GM21528 (cell line): ENCODE data around the gene PPY.
"Not testable (repeated sequence)": the region's sequence is repeated elsewhere in the genome, so short reads cannot be mapped to it uniquely, and the experiment has no call there.

ENCODE experiments used
- ATAC-seq: cut with Tn5 transposase; IDR thresholded peaks from one replicate; pipeline ENCODE4 v1.9.1; 2021; ENCODE audit warnings: mild to moderate bottlenecking, moderate library complexity; ENCODE audit not compliant: unreplicated experiment, low FRiP score

The PPY gene

DNA sequence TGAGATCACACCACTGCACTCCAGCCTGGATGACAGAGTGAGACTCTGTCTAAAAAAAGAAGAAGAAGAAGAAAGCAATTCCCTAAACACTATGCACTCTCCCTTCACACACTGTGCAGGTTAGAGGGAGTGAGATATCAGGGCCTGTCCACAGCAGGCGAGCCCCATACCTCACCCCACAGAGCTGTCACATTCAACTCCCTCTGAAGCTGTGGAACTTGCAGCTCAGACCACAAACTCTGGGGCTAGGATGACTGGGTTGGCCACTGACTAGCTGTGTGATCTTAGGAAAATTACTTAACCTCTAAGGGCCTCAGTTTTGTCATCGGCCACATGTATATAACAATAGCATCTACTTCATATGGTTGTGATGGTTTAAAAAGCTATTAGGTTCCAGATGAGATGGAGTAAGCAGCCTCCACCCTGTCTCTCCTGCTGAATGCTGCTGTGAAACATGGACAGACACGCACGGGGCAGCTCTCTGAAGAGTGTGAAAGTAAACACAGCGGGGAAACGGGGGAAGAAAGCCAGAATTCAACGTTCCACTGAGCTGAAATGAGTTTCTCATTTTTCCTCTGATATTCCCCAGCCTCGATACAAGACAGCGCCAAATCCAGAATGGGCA lies 25.1 kb upstream of the PPY start:
- ATAC-seq, result no peak

DNA sequence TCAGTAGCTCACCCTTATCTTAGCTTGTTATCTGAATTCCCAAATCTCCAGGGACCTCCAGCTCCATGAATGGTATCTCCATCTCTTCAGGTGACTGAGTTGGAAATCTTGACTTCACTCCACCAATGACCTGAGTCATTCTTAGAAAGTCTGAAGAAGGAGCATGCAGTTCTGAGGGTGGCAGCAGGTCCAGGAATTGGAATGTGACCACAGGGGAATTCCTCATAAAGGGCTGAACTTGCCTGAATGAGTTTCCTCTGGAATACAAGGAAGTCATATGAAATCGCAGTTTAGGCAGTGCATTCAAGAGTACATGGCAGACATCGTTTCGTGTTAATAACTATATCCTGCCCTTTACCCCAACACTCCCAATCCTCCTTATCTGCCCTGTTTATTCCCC lies 24.0 kb upstream of the PPY start:
- no peak for ATAC-seq

GRCh38 chr17:43962479-43962878 lies 20.2 kb upstream of the PPY start:
- ATAC-seq, result no peak

DNA sequence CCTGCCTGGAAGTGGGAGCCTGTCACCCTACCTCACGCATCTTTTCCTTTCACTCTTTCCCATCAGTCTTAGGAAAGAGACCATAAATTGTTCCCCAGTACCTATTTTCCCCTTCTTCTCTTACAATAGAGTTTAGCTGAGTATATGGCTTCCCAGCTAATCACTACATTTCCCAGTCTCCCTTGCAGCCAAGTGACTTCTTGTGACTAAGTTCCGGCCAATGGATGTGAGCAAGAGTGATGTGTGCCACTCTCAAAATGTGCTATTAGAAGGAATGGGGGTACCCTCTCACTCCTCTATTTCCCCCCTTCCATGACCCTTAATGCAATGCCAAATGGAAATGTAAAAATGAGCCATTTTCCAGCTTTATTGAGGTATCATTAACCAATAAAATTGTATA lies 19.7 kb upstream of the PPY start:
- ATAC-seq, result no peak

- not testable (repeated sequence) for ATAC-seq
Observed at GRCh38 chr17:43961292-43961691, 19.0 kb upstream of the PPY start.

GRCh38 chr17:43958748-43959352 lies 16.6 kb upstream of the PPY start:
- no peak for ATAC-seq

GRCh38 chr17:43956222-43956621 lies 13.9 kb upstream of the PPY start:
- no peak for ATAC-seq

GRCh38 chr17:43953746-43954145 lies 11.5 kb upstream of the PPY start, which contains the start of gene PYY:
Gene PYY (minus strand): TSS chr17:43953940. CDS start chr17:43953483, 457 bp downstream.
- ATAC-seq, result no peak

DNA sequence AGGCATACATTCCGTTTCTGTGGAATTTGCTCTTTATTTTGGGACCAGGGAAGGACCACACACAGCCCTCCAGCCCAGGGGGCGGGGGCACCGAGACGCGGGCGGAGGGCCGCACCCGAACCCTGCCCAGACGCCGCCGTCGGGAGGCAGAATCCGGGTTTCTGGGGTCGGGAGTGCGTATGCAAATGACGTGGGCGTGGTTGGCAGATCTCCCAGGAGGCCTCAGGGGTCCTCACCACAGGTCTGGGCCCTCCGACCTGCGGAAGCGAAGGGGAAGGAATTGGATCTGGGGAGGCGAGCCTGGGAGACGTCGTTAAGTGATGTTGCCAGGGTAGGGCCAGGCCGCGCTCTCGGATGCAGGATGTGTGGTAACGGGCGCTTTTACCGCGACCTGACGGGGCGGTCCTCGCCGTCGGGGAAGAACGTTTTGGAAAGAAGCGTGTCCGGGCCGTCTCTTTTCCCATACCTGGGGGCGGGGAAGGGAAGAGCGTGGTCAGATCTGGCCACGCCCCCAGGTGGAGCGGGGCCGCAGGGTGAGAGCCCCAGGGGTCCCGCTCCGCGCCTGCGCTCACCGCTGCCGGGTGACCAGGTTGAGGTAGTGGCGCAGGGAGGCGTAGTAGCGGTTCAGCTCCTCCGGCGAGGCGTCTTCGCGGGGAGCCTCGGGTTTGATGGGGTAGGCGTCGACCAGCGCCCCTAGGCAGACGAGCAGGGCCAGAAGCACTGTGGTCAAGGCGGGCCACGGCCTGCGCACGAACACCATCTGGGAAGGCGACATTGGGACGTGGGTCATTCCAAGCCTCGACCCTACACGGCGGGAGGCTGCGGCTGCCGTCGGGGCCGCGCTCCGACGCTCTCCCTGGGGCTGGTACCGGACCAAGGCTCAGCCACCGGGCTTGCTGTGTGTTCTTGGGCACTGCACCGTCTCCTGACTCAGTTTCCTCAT lies 10.7 kb upstream of the PPY start:
- no peak for ATAC-seq

DNA sequence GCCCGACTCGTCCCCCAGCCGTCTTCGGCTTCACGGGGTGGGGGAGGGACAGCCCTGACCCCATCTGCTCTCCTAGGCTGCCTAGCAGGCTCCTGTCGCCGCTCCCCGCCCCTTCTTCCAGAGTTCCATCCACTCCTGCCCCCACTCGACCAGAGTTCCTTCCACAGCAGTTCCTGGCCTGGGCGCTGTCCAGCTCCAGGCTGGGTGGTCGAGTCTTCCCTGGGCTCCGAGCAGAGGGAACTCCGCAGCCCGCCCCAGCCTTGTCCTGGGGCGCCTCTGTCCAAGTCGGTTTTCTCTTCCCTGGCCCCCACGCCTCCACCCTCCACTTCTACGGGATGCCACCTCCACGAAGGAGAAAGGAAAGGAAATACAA lies 10.1 kb upstream of the PPY start:
- no peak for ATAC-seq

DNA sequence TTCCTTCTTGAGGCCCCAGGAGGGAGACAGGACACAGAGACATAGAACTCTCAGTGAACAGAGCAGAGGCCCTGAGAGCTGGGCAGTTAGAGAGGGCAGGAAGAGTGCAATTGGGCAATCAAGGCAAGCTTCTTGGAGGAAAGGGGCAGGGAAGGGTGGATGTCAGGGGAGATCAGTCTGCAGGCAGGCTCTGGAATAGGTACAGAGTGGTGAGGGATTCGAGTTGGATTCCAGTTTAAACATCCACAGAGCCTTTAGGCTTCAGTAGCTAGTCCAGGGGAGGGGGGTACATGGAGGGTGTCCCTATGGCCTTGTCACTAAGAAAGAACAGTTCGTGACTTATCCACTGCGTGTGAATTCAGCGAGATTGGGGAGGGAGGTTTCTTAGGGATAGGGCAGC lies 9.5 kb upstream of the PPY start:
- no peak for ATAC-seq

GRCh38 chr17:43950554-43950953 lies 8.3 kb upstream of the PPY start:
- no peak for ATAC-seq

DNA sequence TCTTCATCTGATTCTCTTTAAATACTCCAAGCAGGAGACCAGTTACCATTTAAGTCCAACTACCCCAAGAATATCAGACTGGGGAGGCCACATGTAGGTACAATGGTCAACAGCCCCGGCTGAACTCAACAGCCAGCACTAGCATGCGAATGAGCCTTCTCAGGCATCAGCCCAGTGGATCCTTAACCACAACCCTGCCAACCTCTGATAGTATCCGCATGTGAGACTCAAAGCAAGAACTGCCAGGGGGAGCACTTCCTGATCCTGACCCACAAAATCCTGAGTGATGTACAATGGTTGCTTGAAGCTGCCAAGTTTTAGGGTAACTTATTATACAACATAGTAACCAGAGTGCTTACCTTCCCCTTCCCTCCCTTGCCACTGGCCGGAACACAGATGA lies 7.5 kb upstream of the PPY start:
- ATAC-seq, result no peak

- no peak for ATAC-seq
Observed at GRCh38 chr17:43946781-43947180, 4.5 kb upstream of the PPY start.

GRCh38 chr17:43945074-43945829 lies 3.0 kb upstream of the PPY start:
- ATAC-seq, result no peak

DNA sequence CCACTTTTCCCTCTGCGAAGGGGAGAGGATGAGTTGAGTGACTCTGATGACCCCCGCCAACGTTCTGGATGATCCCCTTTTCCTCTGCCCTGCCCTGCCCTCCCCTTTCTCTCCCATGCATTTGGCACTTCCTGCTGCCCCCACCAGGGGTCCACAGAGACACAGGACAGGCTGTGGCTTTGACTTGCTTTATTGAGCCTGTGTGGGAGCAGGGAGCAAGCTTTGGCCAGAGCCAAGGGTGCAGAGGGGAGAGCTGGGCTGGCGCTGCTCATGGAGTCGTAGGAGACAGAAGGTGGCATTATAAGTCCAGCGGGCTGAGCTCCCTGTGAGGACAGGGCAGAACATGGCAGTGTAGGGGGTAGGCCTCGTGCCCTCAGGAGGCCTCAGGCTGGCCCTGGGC lies 1.6 kb downstream of the PPY start:
- ATAC-seq, result no peak

DNA sequence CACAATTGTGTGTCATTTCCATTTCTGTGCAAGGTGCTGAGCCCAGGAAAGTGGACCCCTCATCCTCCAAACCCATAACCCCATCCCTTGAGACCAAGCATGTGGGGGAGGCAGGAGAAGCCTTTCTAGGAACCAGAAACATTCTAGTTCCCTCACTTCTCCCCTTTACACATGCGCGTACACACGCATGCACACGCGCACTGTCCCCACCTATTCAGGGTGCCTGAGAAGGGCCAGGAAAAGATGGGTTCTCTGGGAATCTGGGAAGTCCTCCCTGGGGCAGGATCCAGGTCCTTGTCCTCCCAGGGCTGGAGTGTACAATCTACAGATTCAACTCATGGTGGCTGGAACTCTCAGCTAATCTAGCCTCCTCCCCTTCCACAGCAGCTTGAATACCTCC lies 2.4 kb downstream of the PPY start:
- ATAC-seq, result no peak

GRCh38 chr17:43939452-43939851 lies 2.8 kb downstream of the PPY start:
- ATAC-seq, result not testable (repeated sequence)

- no peak for ATAC-seq
Observed at GRCh38 chr17:43938838-43939182, 3.5 kb downstream of the PPY start.

DNA sequence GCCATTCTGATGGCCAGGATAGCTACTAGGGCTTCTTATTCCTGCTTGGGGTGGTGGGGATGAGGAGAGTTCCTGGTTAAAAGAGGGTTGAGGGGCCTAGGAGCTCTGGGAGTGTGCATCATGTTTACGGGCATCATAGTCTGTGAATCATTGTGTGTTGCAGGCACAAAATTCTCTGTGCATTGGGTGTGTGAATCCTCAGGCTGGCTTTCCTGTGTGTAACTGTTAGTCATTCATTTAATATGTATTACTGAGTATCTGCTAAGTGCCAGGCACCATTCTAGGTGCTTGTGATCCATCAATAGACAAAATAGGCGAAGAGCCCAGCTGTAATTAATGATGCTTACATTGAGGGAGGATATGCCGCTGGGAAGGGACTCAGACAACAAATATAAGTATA lies 5.8 kb downstream of the PPY start:
- ATAC-seq, result no peak

DNA sequence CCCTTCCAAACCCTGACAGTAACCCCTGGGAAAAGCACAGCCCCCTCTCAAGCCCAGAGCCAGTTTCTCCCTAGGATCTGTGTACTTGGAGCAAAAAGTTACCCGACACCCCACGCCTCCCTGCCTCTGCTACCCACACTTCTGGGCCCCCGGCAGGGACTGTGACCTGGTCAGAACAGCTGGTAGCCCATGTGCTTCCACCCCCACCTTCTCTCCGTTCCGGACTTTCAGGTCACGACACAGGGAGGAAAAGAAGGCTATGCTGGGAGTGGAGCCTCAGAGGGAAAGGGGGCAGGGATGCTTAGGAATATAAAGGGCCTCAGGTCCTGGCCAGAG lies 6.4 kb downstream of the PPY start:
- ATAC-seq, result no peak
